Umbilical cord (tissue), 2 donors: ENCODE results near the gene INSRR. TPM values are rescaled to one million over a fixed set of nuclear protein-coding genes. Genes with fewer than 3 reads are reported as not detected.

Source experiments
- DNase-seq: peaks from one replicate; pipeline ENCODE4 v3.0.0-alpha.2; 2015; ENCODE audit warnings: low spot score
- total RNA-seq: library from RNA; depleted of rRNA; stranded (reverse); fragments of >200 nt; gene quantifications from one replicate; pipeline ENCODE4 v1.2.3, GENCODE V29; 2014; ENCODE audit warnings: low replicate concordance; ENCODE audit not compliant: insufficient read depth

The INSRR gene
- total RNA-seq, 1 donor from 2014 or later, result not detected

GRCh38 chr1:156833603-156834002 lies 25.3 kb downstream of the INSRR start:
- DNase-seq, result no peak

- no peak for DNase-seq
Observed at GRCh38 chr1:156832434-156832833, 26.5 kb downstream of the INSRR start.

GRCh38 chr1:156828400-156829124 lies 30.4 kb downstream of the INSRR start:
- DNase-seq, result no peak

- DNase-seq, result no peak
Observed at GRCh38 chr1:156826630-156827029, 32.3 kb downstream of the INSRR start.

GRCh38 chr1:156823210-156823790 lies 35.6 kb downstream of the INSRR start:
- DNase-seq, result no peak

- no peak for DNase-seq
Observed at GRCh38 chr1:156822680-156823079, 36.2 kb downstream of the INSRR start.

GRCh38 chr1:156821801-156822200 lies 37.1 kb downstream of the INSRR start:
- no peak for DNase-seq

GRCh38 chr1:156816561-156817328 lies 42.2 kb downstream of the INSRR start, which contains the start of gene SH2D2A:
SH2D2A (minus strand) TSS chr1:156816848; CDS start chr1:156816708, 140 bp downstream.
- no peak for DNase-seq

GRCh38 chr1:156815961-156816422 lies 42.9 kb downstream of the INSRR start:
- no peak for DNase-seq

- DNase-seq, result peak; percentile 78
Observed at GRCh38 chr1:156815307-156815826, 43.5 kb downstream of the INSRR start.

GRCh38 chr1:156814571-156815260 lies 44.2 kb downstream of the INSRR start:
- no peak for DNase-seq

- DNase-seq, result peak; percentile 46
Observed at GRCh38 chr1:156813750-156814570, 45.0 kb downstream of the INSRR start.

- DNase-seq, result peak; percentile 24
Observed at GRCh38 chr1:156813298-156813697, 45.6 kb downstream of the INSRR start.

- DNase-seq, result no peak
Observed at GRCh38 chr1:156812293-156812990, 46.5 kb downstream of the INSRR start.

GRCh38 chr1:156811168-156811567 lies 47.7 kb downstream of the INSRR start:
- peak; percentile 35 for DNase-seq

- no peak for DNase-seq
Observed at GRCh38 chr1:156809711-156810366, 49.1 kb downstream of the INSRR start.

- no peak for DNase-seq
Observed at GRCh38 chr1:156809281-156809680, 49.6 kb downstream of the INSRR start.

- DNase-seq, result no peak
Observed at GRCh38 chr1:156808186-156809030, 50.5 kb downstream of the INSRR start.

- DNase-seq, result no peak
Observed at GRCh38 chr1:156807627-156808026, 51.3 kb downstream of the INSRR start.
